HEK293T (cell line): Measurements from ENCODE around the gene GALNS.
"Not testable (repeated sequence)": the region's sequence is repeated elsewhere in the genome, so short reads cannot be mapped to it uniquely, and the experiment has no call there.

Experiments used
- CTCF ChIA-PET: fragments of 350-600 bp; formaldehyde crosslinking; extraction: SDS; loops from one replicate; lab custom pipeline; 2021; ENCODE audit warnings: antibody characterized with exemption, inconsistent platforms; lab: Yijun Ruan, JAX
- POLR2A ChIA-PET: fragments of 350-600 bp; formaldehyde crosslinking; extraction: SDS; loops from one replicate; lab custom pipeline; 2020; ENCODE audit warnings: antibody characterized with exemption, inconsistent platforms; lab: Yijun Ruan, JAX
- DNase-seq: peaks from one replicate; pipeline ENCODE4 v3.0.0; 2012; ENCODE audit warnings: mixed read lengths; ENCODE audit errors: extremely low spot score
- ARNT ChIP-seq: fragments of 450-650 bp; IDR thresholded peaks from 2 replicates; pipeline ENCODE4 v1.6.1; 2017; ENCODE audit warnings: mild to moderate bottlenecking
- BHLHE40 ChIP-seq: fragments of 450-650 bp; IDR thresholded peaks from 2 replicates; pipeline ENCODE4 v1.6.1; 2016; ENCODE audit warnings: mild to moderate bottlenecking, moderate library complexity, borderline replicate concordance
- CTBP1 ChIP-seq: fragments of 450-650 bp; IDR thresholded peaks from 2 replicates; pipeline ENCODE4 v1.6.1; 2016; ENCODE audit warnings: borderline replicate concordance
- ELF4 ChIP-seq: fragments of 450-650 bp; IDR thresholded peaks from 2 replicates; pipeline ENCODE4 v1.6.1; 2017; ENCODE audit warnings: antibody characterized with exemption
- FOXA1 ChIP-seq: fragments of 450-650 bp; IDR thresholded peaks from 2 replicates; pipeline ENCODE4 v1.6.1; 2016; ENCODE audit warnings: mild to moderate bottlenecking
- FOXK2 ChIP-seq: fragments of 450-650 bp; IDR thresholded peaks from 2 replicates; pipeline ENCODE4 v1.6.1; 2016; ENCODE audit warnings: mild to moderate bottlenecking
- FOXM1 ChIP-seq: fragments of 450-650 bp; IDR thresholded peaks from 2 replicates; pipeline ENCODE4 v1.6.1; 2017; ENCODE audit warnings: mild to moderate bottlenecking, borderline replicate concordance
- HDGF ChIP-seq: fragments of 450-650 bp; IDR thresholded peaks from 2 replicates; pipeline ENCODE4 v1.6.1; 2017; ENCODE audit warnings: antibody characterized with exemption, borderline replicate concordance
- L3MBTL2 ChIP-seq: fragments of 450-650 bp; conservative IDR thresholded peaks from 2 replicates; pipeline ENCODE4 v1.6.1; 2016; ENCODE audit warnings: mild to moderate bottlenecking
- LEF1 ChIP-seq: fragments of 450-650 bp; IDR thresholded peaks from 2 replicates; pipeline ENCODE4 v1.6.1; 2017; ENCODE audit warnings: mild to moderate bottlenecking, borderline replicate concordance
- NFRKB ChIP-seq: fragments of 450-650 bp; IDR thresholded peaks from 2 replicates; pipeline ENCODE4 v1.6.1; 2016; ENCODE audit warnings: mild to moderate bottlenecking, moderate library complexity
- SP1 ChIP-seq: fragments of 450-650 bp; IDR thresholded peaks from 2 replicates; pipeline ENCODE4 v1.6.1; 2017
- SUZ12 ChIP-seq: fragments of 450-650 bp; IDR thresholded peaks from 2 replicates; pipeline ENCODE4 v1.6.1; 2016; ENCODE audit warnings: mild to moderate bottlenecking
- TARDBP ChIP-seq: fragments of 450-650 bp; IDR thresholded peaks from 2 replicates; pipeline ENCODE4 v1.6.1; 2016
- ZNF384 ChIP-seq: fragments of 450-650 bp; IDR thresholded peaks from 2 replicates; pipeline ENCODE4 v1.6.1; 2016
- TF ChIP-seq, protein P1 (sequence below): fragments of 450-650 bp; IDR thresholded peaks from 2 replicates; pipeline ENCODE4 v1.6.1; 2016

GALNS gene

GRCh38 chr16:88893127-88893968 is 36.6 kb upstream of the GALNS start:
- DNase-seq, result no peak
- ChIA-PET CTCF (no interaction called here), POLR2A (no interaction called here)
- TF ChIP-seq FOXA1, result no peak
- TF ChIP-seq, protein P1, sequence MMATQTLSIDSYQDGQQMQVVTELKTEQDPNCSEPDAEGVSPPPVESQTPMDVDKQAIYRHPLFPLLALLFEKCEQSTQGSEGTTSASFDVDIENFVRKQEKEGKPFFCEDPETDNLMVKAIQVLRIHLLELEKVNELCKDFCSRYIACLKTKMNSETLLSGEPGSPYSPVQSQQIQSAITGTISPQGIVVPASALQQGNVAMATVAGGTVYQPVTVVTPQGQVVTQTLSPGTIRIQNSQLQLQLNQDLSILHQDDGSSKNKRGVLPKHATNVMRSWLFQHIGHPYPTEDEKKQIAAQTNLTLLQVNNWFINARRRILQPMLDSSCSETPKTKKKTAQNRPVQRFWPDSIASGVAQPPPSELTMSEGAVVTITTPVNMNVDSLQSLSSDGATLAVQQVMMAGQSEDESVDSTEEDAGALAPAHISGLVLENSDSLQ, result no peak
- no peak for TF ChIP-seq HDGF
- TF ChIP-seq LEF1, result no peak
- TF ChIP-seq FOXK2, result no peak
- no peak for TF ChIP-seq CTBP1
- TF ChIP-seq FOXM1, result no peak
- no peak for TF ChIP-seq TARDBP
- TF ChIP-seq ZNF384, result no peak

DNA sequence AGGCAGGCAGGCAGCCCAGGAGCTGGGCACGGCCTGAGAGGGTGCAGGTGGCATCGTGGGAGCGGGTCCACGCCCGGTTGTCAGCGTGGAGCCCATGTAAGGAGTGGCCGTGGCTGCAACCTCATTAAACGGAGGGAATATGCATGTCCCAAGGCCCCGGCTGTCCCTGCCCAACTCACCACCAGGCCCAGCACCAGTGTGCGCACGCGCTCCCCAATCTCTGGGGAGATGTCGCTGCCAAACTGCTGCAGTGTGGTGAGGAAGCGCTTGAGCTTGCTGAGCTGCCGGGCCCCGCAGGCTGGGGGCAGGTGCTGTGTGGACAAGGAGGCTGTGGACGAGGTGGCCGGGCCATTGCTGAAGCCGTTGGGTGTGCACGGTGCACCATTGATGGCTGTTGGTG is 35.3 kb upstream of the GALNS start:
- TF ChIP-seq ZNF384 (no peak), FOXA1 (no peak), ARNT (no peak), FOXM1 (no peak), HDGF (no peak), ELF4 (no peak), TARDBP (no peak), L3MBTL2 (no peak)
- no peak for DNase-seq
- ChIA-PET POLR2A (no interaction called here), CTCF (no interaction called here)

- ChIA-PET CTCF (no interaction called here), POLR2A (interaction anchor here (1.0 kb wide), 1 partner anchor 10 kb away, joined by 3 read pairs; no protein-coding TSS in a partner anchor)
- TF ChIP-seq L3MBTL2 (no peak), FOXM1 (no peak), HDGF (no peak), ELF4 (no peak), CTBP1 (no peak), BHLHE40 (no peak), ZNF384 (no peak), NFRKB (no peak), ARNT (no peak), FOXK2 (no peak), TARDBP (no peak), SUZ12 (no peak), SP1 (no peak), LEF1 (no peak), FOXA1 (no peak)
- TF ChIP-seq, protein P1, result no peak
- no peak for DNase-seq
Observed at GRCh38 chr16:88891083-88891482, 34.3 kb upstream of the GALNS start.

GRCh38 chr16:88889702-88890352 is 33.1 kb upstream of the GALNS start:
- POLR2A ChIA-PET, result interaction anchor here (0.6 kb wide), 1 partner anchor 23 kb away, joined by 3 read pairs; no protein-coding TSS in a partner anchor
- DNase-seq, CTCF ChIA-PET: not testable (repeated sequence)

GRCh38 chr16:88888461-88889387 is 32.0 kb upstream of the GALNS start:
- ChIA-PET POLR2A (no interaction called here), CTCF (no interaction called here)
- TF ChIP-seq, protein P1, result no peak
- TF ChIP-seq TARDBP, result no peak
- no peak for DNase-seq

DNA sequence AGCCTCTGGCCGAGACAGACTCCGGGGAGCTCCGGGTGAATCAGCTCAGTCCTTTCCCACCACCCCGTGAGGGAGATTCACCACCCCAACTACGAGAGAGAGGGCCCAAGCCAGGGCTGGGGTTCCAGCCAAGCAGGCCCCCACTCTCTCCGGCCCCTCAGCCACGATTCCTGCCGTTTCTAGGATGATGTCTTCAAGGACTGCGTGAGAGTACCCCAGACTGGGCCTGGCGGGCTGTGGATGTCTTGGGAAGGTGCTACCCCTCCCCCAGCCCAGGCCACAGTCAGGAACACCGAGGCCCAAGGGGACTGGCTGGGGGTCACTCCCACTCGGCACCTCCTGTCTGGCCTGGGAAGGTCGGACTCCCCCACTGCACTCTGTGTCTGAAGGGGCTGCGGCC is 31.3 kb upstream of the GALNS start:
- ChIA-PET POLR2A (no interaction called here), CTCF (no interaction called here)
- DNase-seq, result no peak
- TF ChIP-seq TARDBP (no peak), SUZ12 (no peak), BHLHE40 (no peak), CTBP1 (no peak), FOXA1 (no peak), HDGF (no peak), ZNF384 (no peak), NFRKB (no peak), LEF1 (no peak), FOXM1 (no peak), L3MBTL2 (no peak), SP1 (no peak), ELF4 (no peak), FOXK2 (no peak), ARNT (no peak)
- TF ChIP-seq, protein P1, result no peak
